SK-N-SH treated with all-trans-retinoic acid at 6 μM for 48 hours (cell line): ENCODE data around the gene PTGIS.

ENCODE experiments used
- ATAC-seq: fragments of 200-7000 bp; cut with Tn5 transposase; 3 replicates; pipeline ENCODE4 v1.9.1; 2020; ENCODE audit warnings: mild to moderate bottlenecking, moderate library complexity
- ARNTL ChIP-seq: fragments of 450-650 bp; formaldehyde crosslinking; IDR thresholded peaks from 2 replicates; pipeline ENCODE4 v1.5.0; 2020; ENCODE audit warnings: low read depth, mild to moderate bottlenecking, moderate library complexity, borderline replicate concordance
- BACH2 ChIP-seq: fragments of 250-450 bp; sonication (Bioruptor Pico); IDR thresholded peaks from 2 replicates; pipeline ENCODE4 v1.9.0; 2021; ENCODE audit warnings: mild to moderate bottlenecking, borderline replicate concordance
- CSDC2 ChIP-seq: fragments of 250-450 bp; sonication (Bioruptor Pico); IDR thresholded peaks from 2 replicates; pipeline ENCODE4 v1.5.0; 2020; ENCODE audit warnings: mild to moderate bottlenecking, moderate library complexity
- ESRRG ChIP-seq: fragments of 250-450 bp; sonication (Bioruptor Pico); IDR thresholded peaks from 2 replicates; pipeline ENCODE4 v1.6.1; 2021; ENCODE audit warnings: mild to moderate bottlenecking
- GLIS3 ChIP-seq: fragments of 250-450 bp; sonication (Bioruptor Pico); IDR thresholded peaks from 2 replicates; pipeline ENCODE4 v1.5.0; 2020; ENCODE audit warnings: mild to moderate bottlenecking, moderate library complexity
- ISL1 ChIP-seq: fragments of 250-450 bp; sonication (Bioruptor Pico); IDR thresholded peaks from 2 replicates; pipeline ENCODE4 v2.1.2; 2022; ENCODE audit warnings: mild to moderate bottlenecking, moderate library complexity
- PPARA ChIP-seq: fragments of 250-450 bp; sonication (Bioruptor Pico); IDR thresholded peaks from 2 replicates; pipeline ENCODE4 v1.5.0; 2020; ENCODE audit warnings: mild to moderate bottlenecking, borderline replicate concordance
- SNAI2 ChIP-seq: fragments of 250-450 bp; sonication (Bioruptor Pico); IDR thresholded peaks from 2 replicates; pipeline ENCODE4 v1.5.0; 2020; ENCODE audit warnings: mild to moderate bottlenecking, moderate library complexity
- TOX ChIP-seq: fragments of 250-450 bp; sonication (Bioruptor Pico); IDR thresholded peaks from 2 replicates; pipeline ENCODE4 v1.8.0; 2021; ENCODE audit warnings: mild to moderate bottlenecking, moderate library complexity, borderline replicate concordance
- ZFP3 ChIP-seq: fragments of 250-450 bp; sonication (Bioruptor Pico); IDR thresholded peaks from 2 replicates; pipeline ENCODE4 v1.5.0; 2020; ENCODE audit warnings: mild to moderate bottlenecking, moderate library complexity
- ZFP30 ChIP-seq: fragments of 450-650 bp; formaldehyde crosslinking; IDR thresholded peaks from 2 replicates; pipeline ENCODE4 v1.5.0; 2022; ENCODE audit warnings: mild to moderate bottlenecking, moderate library complexity
- ZNF565 ChIP-seq: fragments of 450-650 bp; formaldehyde crosslinking; conservative IDR thresholded peaks from 2 replicates; pipeline ENCODE4 v1.5.0; 2020; ENCODE audit warnings: low read depth, mild to moderate bottlenecking, moderate library complexity
- ZNF70 ChIP-seq: fragments of 450-650 bp; formaldehyde crosslinking; IDR thresholded peaks from 2 replicates; pipeline ENCODE4 v1.5.0; 2020; ENCODE audit warnings: mild to moderate bottlenecking, moderate library complexity
- ZNF8 ChIP-seq: fragments of 450-650 bp; formaldehyde crosslinking; IDR thresholded peaks from 2 replicates; pipeline ENCODE4 v1.5.0; 2020; ENCODE audit warnings: mild to moderate bottlenecking, moderate library complexity
- TF ChIP-seq, protein P1 (sequence below): fragments of 250-450 bp; sonication (Bioruptor Pico); IDR thresholded peaks from 2 replicates; pipeline ENCODE4 v1.5.0; 2020; ENCODE audit warnings: mild to moderate bottlenecking, moderate library complexity
- TF ChIP-seq, protein P2 (sequence below): fragments of 250-450 bp; sonication (Bioruptor Pico); IDR thresholded peaks from 2 replicates; pipeline ENCODE4 v1.8.0; 2021; ENCODE audit warnings: low read depth, mild to moderate bottlenecking, moderate library complexity, borderline replicate concordance
- TF ChIP-seq, protein P3 (sequence below): fragments of 250-450 bp; sonication (Bioruptor Pico); IDR thresholded peaks from 2 replicates; pipeline ENCODE4 v1.8.0; 2020; ENCODE audit warnings: mild to moderate bottlenecking, moderate library complexity, borderline replicate concordance
- TF ChIP-seq, protein P4 (sequence below): fragments of 250-450 bp; sonication (Bioruptor Pico); IDR thresholded peaks from 2 replicates; pipeline ENCODE4 v1.5.1; 2021; ENCODE audit warnings: mild to moderate bottlenecking, moderate library complexity

The PTGIS gene

DNA sequence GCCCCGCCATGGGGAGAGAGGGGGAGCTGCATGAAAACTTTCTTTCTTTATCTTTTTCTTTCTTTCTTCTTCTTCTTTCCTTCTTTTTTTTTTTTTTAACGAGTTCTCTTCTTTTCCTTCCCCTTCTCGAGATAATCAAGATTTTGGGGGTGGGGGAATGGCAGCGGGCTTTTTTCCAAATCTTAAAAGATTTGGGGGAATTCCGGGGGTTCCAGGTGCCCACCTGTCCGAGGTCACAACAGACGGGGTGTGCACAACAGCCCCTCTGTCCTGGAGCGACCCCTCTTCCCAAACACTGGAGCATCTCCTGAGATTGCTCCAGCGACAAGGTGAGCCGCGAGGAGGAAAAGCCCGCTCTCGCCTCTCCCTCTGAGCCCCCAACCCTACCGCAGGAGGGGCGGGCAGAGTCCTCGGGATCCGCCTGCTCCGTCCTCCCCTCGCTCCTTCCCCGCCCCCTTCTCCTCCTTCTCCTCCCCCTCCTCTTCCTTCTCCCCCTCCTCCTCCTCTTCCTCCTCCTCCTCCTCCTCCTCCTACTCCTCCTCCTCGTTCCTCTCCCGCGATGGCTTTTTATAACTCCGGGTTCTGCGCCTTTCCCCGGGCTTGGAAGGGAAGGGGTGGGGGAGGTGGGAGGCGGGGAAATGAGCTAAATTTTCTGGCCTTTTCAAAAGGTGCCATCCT lies 84.8 kb downstream of the PTGIS start:
- no peak for ATAC-seq
- no peak for TF ChIP-seq PPARA (CRISPR knock-in tag)
- no peak for TF ChIP-seq TOX (CRISPR knock-in tag)
- TF ChIP-seq ZNF8 (CRISPR knock-in tag), result no peak
- TF ChIP-seq SNAI2 (CRISPR knock-in tag), result no peak
- TF ChIP-seq BACH2 (CRISPR knock-in tag), result no peak
- TF ChIP-seq GLIS3 (CRISPR knock-in tag), result no peak
- no peak for TF ChIP-seq ZNF70
- no peak for TF ChIP-seq ZNF565 (CRISPR knock-in tag)
- TF ChIP-seq ARNTL (CRISPR knock-in tag), result no peak
- no peak for TF ChIP-seq CSDC2 (CRISPR knock-in tag)
- TF ChIP-seq, protein P1, sequence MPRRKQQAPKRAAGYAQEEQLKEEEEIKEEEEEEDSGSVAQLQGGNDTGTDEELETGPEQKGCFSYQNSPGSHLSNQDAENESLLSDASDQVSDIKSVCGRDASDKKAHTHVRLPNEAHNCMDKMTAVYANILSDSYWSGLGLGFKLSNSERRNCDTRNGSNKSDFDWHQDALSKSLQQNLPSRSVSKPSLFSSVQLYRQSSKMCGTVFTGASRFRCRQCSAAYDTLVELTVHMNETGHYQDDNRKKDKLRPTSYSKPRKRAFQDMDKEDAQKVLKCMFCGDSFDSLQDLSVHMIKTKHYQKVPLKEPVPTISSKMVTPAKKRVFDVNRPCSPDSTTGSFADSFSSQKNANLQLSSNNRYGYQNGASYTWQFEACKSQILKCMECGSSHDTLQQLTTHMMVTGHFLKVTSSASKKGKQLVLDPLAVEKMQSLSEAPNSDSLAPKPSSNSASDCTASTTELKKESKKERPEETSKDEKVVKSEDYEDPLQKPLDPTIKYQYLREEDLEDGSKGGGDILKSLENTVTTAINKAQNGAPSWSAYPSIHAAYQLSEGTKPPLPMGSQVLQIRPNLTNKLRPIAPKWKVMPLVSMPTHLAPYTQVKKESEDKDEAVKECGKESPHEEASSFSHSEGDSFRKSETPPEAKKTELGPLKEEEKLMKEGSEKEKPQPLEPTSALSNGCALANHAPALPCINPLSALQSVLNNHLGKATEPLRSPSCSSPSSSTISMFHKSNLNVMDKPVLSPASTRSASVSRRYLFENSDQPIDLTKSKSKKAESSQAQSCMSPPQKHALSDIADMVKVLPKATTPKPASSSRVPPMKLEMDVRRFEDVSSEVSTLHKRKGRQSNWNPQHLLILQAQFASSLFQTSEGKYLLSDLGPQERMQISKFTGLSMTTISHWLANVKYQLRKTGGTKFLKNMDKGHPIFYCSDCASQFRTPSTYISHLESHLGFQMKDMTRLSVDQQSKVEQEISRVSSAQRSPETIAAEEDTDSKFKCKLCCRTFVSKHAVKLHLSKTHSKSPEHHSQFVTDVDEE (CRISPR knock-in tag), result no peak
- TF ChIP-seq, protein P2, sequence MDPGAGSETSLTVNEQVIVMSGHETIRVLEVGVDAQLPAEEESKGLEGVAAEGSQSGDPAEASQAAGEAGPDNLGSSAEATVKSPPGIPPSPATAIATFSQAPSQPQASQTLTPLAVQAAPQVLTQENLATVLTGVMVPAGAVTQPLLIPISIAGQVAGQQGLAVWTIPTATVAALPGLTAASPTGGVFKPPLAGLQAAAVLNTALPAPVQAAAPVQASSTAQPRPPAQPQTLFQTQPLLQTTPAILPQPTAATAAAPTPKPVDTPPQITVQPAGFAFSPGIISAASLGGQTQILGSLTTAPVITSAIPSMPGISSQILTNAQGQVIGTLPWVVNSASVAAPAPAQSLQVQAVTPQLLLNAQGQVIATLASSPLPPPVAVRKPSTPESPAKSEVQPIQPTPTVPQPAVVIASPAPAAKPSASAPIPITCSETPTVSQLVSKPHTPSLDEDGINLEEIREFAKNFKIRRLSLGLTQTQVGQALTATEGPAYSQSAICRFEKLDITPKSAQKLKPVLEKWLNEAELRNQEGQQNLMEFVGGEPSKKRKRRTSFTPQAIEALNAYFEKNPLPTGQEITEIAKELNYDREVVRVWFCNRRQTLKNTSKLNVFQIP (CRISPR knock-in tag), result no peak
- no peak for TF ChIP-seq ESRRG

DNA sequence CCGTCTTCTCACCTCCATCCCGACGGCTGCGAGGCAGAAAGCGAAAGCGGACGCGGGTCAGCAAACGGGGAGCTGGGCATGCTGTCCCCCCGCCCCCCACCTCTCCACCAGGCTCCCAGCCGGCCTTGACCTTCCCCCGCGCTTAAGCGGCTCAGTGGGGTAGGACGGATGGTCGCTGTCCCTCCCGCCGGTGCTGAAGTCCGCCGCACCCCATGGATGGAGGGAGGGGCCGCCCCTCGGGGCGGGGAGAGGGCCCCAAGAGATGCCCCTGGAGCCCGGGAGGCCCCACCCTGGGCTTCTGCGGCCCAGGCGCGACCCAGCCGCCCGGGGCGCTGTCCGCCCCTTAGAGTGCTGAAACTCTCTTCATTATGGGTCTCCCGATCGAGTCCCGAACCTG lies 85.3 kb downstream of the PTGIS start, which contains the start of gene KCNB1:
TSS of gene KCNB1 (minus strand) at position 48 of the 397 bp plus-strand sequence. CDS start 188 bp downstream, outside the sequence.
- ATAC-seq, result no peak
- TF ChIP-seq SNAI2 (CRISPR knock-in tag) (no peak), ZNF70 (no peak), CSDC2 (CRISPR knock-in tag) (no peak), TOX (CRISPR knock-in tag) (no peak), ESRRG (no peak), GLIS3 (CRISPR knock-in tag) (no peak), ZFP3 (CRISPR knock-in tag) (peak; percentile 44; the same call in 1 of the 2 replicates), ISL1 (CRISPR knock-in tag) (0 out of 2 replicates have a peak, but pooled peaks have one; percentile 14), ZFP30 (CRISPR knock-in tag) (no peak)
- TF ChIP-seq, protein P3, sequence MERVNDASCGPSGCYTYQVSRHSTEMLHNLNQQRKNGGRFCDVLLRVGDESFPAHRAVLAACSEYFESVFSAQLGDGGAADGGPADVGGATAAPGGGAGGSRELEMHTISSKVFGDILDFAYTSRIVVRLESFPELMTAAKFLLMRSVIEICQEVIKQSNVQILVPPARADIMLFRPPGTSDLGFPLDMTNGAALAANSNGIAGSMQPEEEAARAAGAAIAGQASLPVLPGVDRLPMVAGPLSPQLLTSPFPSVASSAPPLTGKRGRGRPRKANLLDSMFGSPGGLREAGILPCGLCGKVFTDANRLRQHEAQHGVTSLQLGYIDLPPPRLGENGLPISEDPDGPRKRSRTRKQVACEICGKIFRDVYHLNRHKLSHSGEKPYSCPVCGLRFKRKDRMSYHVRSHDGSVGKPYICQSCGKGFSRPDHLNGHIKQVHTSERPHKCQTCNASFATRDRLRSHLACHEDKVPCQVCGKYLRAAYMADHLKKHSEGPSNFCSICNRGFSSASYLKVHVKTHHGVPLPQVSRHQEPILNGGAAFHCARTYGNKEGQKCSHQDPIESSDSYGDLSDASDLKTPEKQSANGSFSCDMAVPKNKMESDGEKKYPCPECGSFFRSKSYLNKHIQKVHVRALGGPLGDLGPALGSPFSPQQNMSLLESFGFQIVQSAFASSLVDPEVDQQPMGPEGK (CRISPR knock-in tag), result no peak
- TF ChIP-seq, protein P2 (CRISPR knock-in tag), result no peak
- TF ChIP-seq, protein P1 (CRISPR knock-in tag), result no peak
- TF ChIP-seq, protein P4, sequence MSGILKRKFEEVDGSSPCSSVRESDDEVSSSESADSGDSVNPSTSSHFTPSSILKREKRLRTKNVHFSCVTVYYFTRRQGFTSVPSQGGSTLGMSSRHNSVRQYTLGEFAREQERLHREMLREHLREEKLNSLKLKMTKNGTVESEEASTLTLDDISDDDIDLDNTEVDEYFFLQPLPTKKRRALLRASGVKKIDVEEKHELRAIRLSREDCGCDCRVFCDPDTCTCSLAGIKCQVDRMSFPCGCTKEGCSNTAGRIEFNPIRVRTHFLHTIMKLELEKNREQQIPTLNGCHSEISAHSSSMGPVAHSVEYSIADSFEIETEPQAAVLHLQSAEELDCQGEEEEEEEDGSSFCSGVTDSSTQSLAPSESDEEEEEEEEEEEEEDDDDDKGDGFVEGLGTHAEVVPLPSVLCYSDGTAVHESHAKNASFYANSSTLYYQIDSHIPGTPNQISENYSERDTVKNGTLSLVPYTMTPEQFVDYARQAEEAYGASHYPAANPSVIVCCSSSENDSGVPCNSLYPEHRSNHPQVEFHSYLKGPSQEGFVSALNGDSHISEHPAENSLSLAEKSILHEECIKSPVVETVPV, result no peak
